HG03175 (cell line): ENCODE measurements around the gene FAM98A.

ENCODE experiments used
- ATAC-seq: cut with Tn5 transposase; IDR thresholded peaks from one replicate; pipeline ENCODE4 v1.9.1; 2021; ENCODE audit warnings: mild to moderate bottlenecking, moderate library complexity; ENCODE audit not compliant: unreplicated experiment

FAM98A gene

DNA sequence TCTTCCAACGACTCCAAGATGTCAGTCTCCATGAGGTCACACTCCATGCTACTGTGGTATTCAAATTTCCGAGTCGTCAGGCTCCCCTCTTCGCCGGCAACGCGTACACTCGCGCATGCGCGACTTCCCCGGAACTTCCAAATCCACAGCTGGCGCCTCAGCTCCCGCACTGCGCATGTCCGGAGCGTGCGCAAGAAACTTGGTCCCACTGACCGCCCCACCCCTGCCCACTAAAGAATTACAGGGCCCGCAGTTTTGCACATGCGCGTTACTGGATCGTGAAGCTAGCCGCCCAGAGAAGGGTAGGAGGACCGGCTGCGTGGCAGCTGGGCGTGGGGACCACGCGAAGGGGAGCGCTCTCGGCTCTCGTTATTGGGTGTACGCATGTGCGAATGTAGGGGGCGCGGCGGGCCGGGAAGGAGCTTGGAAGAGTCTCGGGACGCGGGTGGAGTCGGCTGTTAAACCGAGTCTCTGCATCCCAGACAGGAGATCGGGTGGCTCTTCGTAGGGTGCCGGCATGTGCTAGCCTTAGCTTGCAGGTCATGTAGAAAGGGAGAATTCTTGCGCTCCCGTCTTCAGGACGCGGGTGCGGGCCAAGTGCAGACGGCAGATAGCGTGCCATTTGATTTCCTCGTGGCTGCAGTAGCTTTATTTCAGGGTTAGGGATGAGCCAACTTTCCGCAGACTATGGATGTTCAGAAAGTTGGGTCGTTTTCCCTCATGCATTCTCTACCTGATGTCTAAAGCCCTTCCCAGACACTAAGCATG lies at the start of gene FAM98A:
Gene FAM98A, minus strand, starts transcription at position 125 of the 768 bp plus-strand sequence. Its CDS starts 78 bp downstream, at position 47.
- peak; percentile 91 for ATAC-seq

DNA sequence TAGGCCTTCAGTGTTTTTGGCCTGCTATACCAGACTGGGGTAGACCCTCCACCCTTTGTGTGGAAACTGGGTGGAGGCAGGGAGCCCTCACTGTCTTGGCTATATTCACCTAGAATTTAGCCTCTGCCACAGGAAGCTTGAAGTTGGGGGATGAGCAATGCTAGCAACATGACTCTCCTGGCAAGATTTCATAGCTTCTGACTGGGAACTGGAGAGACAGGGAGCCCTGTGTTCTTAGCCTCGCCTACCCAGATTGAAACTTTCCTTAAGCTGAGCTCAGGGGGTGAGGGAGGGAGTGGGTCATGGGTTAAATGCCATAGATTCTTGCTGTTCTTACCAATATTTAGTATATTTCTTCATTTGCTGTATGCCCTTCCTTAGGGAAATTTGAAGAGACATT lies 46.8 kb upstream of the FAM98A start:
- ATAC-seq: no peak

- no peak for ATAC-seq
Measured at GRCh38 chr2:33644215-33644614, 45.1 kb upstream of the FAM98A start.

DNA sequence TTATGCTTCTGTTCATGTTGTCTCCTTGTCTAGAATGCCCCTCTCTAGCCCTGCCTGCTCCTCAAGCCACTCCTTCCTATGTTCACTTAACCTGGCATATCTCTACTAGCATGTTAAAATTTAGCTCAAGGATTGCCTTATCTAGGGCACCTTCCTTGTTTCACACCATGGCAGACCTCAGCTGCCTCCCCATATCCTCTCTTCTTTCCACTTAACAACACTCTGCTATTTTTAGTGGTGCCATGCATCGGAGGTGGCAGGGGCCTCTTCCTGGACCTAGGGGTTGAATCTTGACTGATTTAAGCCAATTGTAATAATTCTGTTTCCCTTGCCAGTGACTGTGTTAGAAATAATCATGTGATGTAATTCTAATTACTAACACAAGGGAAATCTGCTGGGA lies 36.9 kb upstream of the FAM98A start:
- ATAC-seq: no peak

GRCh38 chr2:33634261-33634910 lies 35.3 kb upstream of the FAM98A start:
- ATAC-seq: no peak

- ATAC-seq: no peak
Measured at GRCh38 chr2:33633315-33633714, 34.2 kb upstream of the FAM98A start.

DNA sequence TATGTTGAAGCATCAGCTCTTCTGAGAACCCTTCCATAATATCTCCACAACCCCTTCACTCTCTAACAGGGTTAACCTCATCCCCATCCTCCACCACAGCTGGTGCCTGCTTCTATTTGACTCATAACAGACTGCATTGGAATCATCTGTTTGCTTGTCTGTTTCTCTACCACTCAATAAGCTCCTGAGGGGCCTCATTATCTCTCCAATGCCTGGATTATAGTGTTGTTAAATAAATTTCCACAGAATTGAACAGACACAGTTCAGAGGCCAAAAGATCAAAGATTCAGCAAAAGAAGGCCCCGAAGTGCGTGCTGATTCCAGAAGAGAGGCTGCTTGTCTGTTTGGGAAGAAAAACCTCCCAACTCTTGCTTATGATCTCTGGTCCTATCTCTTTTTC lies 33.7 kb upstream of the FAM98A start:
- ATAC-seq: no peak

GRCh38 chr2:33628031-33628827 lies 29.1 kb upstream of the FAM98A start:
- no peak for ATAC-seq

GRCh38 chr2:33619028-33619427 lies 19.9 kb upstream of the FAM98A start:
- no peak for ATAC-seq

DNA sequence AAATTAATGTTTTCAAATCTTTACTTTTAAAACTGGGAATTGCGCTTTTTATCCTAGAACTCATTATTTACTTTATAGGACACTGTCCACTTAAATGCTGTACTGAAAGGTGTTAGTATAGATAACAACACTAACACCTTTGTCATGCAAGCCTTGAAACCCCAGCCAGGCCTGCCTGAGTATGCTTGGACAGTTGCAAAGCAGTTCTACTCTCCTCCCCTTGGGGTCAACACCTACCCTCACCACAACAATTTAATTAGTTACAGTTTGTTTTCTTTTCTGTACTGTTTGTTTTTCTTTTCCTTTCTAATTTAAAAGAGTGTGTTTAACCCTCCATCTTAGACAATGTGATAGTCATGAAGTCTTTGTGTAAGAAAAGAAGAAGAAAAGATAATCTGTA lies 18.9 kb upstream of the FAM98A start:
- peak; percentile 63 for ATAC-seq

DNA sequence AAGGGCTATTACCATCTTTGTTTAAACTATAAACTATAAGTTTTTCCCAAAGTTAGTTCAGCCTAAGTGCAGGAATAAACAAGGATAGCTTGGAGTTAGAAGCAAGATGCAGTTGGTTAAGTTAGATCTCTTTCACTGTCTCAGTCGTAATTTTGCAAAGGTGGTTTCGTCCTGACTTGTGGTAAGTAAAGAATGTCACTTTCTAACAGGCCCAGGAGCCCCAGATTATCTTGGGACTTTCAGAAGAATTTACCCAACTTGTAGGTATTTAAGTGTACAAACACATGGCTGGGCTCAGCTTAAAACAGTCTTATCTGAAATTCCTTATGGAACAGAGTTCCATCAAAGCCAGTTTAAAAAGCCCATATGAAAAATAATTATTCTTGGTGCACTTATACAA lies 18.3 kb upstream of the FAM98A start:
- no peak for ATAC-seq

DNA sequence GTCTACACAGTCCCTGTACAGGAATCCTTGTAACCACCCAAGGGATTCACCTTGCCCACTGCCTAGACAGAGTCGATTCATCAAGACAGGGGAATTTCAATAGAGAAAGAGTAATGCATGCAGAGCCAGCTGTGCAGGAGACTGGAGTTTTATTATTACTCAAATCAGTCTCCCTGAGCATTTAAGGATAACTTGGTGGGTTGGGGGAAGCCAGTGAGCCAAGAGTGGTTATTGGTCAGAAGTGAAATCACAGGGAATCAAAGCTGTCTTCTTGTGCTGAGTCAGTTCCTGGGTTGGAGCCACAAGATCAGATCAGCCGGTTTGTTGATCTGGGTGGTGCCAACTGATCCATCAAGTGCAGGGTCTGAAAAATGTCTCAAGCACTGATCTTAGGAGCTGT lies 17.8 kb upstream of the FAM98A start:
- no peak for ATAC-seq

- ATAC-seq: no peak
Measured at GRCh38 chr2:33614190-33614589, 15.1 kb upstream of the FAM98A start.

DNA sequence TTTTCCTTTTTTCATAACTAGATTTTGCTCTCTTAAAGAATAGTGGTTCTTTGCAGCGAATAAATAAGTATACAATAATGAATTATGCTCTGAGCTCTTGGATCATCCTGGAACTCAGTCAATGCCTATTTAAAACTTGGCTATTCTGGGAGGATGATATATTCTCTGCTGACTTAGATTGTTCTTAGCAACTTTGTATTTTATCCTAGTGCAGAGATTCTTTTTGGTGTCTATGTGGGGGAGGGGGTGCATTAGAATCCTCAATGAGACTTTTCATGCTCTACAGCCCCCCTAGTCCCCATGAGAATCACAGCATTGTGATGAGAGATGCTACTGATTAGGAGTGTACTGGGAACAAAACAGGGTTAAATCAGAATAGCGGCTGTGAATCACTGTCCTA lies 8.8 kb upstream of the FAM98A start:
- ATAC-seq: no peak

- no peak for ATAC-seq
Measured at GRCh38 chr2:33607251-33607721, 8.2 kb upstream of the FAM98A start.

- no peak for ATAC-seq
Measured at GRCh38 chr2:33606622-33607021, 7.5 kb upstream of the FAM98A start.

DNA sequence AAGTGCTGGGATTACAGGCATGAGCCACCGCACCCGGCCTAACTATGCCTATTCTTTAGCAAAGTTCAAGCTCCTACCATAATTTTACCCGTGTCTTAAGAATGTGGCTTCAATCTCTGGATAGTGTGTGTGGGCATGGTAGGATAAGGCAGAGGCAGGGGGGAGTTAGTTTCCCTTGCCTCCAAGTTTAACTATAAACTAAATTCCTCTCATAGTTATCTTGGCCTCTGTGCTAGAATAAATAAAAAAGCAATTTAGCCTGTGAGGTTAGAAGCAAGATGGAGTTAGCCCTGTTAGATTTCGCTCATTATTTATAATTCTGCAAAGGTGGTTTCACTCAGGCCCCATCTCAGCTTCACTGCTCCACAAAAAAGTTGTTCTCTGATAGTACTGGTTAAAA lies 7.0 kb upstream of the FAM98A start:
- ATAC-seq: no peak

DNA sequence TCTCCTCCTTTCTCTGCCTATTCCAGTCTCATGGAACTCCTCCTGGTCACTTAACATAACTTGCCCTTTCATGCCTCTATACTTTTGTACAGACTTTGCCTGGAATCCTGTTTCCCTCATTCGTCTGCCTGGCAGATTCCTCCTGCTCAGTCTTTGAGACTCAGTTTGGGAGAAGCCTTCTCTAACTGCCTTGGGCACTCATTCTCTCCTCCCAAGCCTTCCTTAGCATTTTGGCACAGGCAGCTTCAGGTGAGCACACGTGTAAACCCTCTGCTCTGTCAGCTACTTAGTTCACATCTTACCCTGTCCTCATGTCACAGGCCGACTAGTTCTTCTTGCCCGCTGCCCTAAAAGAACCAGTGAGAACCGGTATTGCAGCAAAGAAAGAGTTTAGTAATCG lies 6.0 kb upstream of the FAM98A start:
- ATAC-seq: no peak

DNA sequence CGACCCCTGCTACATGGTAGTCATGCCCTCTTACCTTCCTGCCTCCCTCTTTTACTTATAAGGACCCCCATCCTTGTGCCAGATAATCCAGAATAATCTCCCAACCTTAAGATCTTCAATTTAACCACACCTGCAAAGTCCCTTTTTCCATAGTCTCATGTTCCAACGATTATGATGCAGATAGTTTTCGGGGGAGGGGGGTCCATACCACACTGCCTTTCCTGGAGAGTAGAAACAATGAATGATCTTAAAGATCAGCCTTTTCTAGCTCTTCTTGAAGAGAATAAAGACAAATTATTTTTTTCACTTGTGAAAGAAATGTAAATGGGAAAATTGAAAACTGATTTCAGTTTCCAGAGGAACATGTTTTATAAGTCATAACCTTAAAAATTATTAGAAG lies 4.3 kb upstream of the FAM98A start:
- ATAC-seq: no peak

GRCh38 chr2:33602201-33602830 lies 3.2 kb upstream of the FAM98A start:
- no peak for ATAC-seq

GRCh38 chr2:33599943-33600192 lies 769 bp upstream of the FAM98A start:
- no peak for ATAC-seq
